ENCODE data around the gene PTPRM.

DNA sequence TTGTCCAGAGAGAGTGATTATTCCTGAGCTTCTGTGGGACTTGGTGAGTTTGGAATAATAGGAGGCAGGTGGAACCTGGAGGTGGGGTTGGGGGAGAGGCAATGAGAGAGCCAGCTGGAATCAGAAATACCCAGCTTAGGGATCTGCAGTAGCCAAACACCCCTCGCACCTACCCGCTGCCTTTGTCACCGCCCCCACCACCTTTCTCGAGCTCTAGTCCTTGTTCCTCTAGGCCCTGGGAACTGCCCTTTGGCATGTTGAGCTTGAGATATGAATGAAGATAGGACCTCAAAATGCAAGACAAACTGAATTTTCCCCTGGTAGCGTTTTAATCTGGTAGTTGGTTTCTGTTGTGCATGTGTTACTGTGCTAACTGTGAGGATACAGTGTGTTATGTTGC is 242.9 kb downstream of the PTPRM start:
- no peak for TF ChIP-seq ZNF416 (CRISPR knock-in tag; IDR thresholded peaks at IDR 0.05)
- TF ChIP-seq, protein P1, sequence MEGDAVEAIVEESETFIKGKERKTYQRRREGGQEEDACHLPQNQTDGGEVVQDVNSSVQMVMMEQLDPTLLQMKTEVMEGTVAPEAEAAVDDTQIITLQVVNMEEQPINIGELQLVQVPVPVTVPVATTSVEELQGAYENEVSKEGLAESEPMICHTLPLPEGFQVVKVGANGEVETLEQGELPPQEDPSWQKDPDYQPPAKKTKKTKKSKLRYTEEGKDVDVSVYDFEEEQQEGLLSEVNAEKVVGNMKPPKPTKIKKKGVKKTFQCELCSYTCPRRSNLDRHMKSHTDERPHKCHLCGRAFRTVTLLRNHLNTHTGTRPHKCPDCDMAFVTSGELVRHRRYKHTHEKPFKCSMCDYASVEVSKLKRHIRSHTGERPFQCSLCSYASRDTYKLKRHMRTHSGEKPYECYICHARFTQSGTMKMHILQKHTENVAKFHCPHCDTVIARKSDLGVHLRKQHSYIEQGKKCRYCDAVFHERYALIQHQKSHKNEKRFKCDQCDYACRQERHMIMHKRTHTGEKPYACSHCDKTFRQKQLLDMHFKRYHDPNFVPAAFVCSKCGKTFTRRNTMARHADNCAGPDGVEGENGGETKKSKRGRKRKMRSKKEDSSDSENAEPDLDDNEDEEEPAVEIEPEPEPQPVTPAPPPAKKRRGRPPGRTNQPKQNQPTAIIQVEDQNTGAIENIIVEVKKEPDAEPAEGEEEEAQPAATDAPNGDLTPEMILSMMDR (IDR thresholded peaks at IDR 0.05) = no peak
- no peak for TF ChIP-seq ZNF396 (CRISPR knock-in tag; IDR thresholded peaks at IDR 0.05; ENCODE audit: borderline replicate concordance)
- no peak for TF ChIP-seq OVOL2 (CRISPR knock-in tag; IDR thresholded peaks at IDR 0.05; ENCODE audit: borderline replicate concordance)
